SK-N-SH treated with all-trans-retinoic acid at 6 μM for 48 hours (cell line): ENCODE data around the gene ARHGAP28.

Experiments used
- ATAC-seq: fragments of 200-7000 bp; cut with Tn5 transposase; 3 replicates; pipeline ENCODE4 v1.9.1; 2020; ENCODE audit warnings: mild to moderate bottlenecking, moderate library complexity
- ARNTL ChIP-seq: fragments of 450-650 bp; formaldehyde crosslinking; IDR thresholded peaks from 2 replicates; pipeline ENCODE4 v1.5.0; 2020; ENCODE audit warnings: low read depth, mild to moderate bottlenecking, moderate library complexity, borderline replicate concordance
- BACH2 ChIP-seq: fragments of 250-450 bp; sonication (Bioruptor Pico); IDR thresholded peaks from 2 replicates; pipeline ENCODE4 v1.9.0; 2021; ENCODE audit warnings: mild to moderate bottlenecking, borderline replicate concordance
- CSDC2 ChIP-seq: fragments of 250-450 bp; sonication (Bioruptor Pico); IDR thresholded peaks from 2 replicates; pipeline ENCODE4 v1.5.0; 2020; ENCODE audit warnings: mild to moderate bottlenecking, moderate library complexity
- CSRNP3 ChIP-seq: fragments of 250-450 bp; sonication (Bioruptor Pico); IDR thresholded peaks from 2 replicates; pipeline ENCODE4 v1.5.1; 2021; ENCODE audit warnings: mild to moderate bottlenecking, moderate library complexity
- ESRRG ChIP-seq: fragments of 250-450 bp; sonication (Bioruptor Pico); IDR thresholded peaks from 2 replicates; pipeline ENCODE4 v1.6.1; 2021; ENCODE audit warnings: mild to moderate bottlenecking
- ISL1 ChIP-seq: fragments of 250-450 bp; sonication (Bioruptor Pico); IDR thresholded peaks from 2 replicates; pipeline ENCODE4 v2.1.2; 2022; ENCODE audit warnings: mild to moderate bottlenecking, moderate library complexity
- OSR1 ChIP-seq: fragments of 250-450 bp; sonication (Bioruptor Pico); IDR thresholded peaks from 2 replicates; pipeline ENCODE4 v1.8.0; 2022; ENCODE audit warnings: moderate library complexity, mild to moderate bottlenecking, inconsistent platforms
- PPARA ChIP-seq: fragments of 250-450 bp; sonication (Bioruptor Pico); IDR thresholded peaks from 2 replicates; pipeline ENCODE4 v1.5.0; 2020; ENCODE audit warnings: mild to moderate bottlenecking, borderline replicate concordance
- RARB ChIP-seq: fragments of 250-450 bp; sonication (Bioruptor Pico); IDR thresholded peaks from 2 replicates; pipeline ENCODE4 v1.8.0; 2021; ENCODE audit warnings: mild to moderate bottlenecking, moderate library complexity
- TCF4 ChIP-seq: fragments of 250-450 bp; sonication (Bioruptor Pico); IDR thresholded peaks from 2 replicates; pipeline ENCODE4 v1.8.0; 2021; ENCODE audit warnings: mild to moderate bottlenecking, moderate library complexity, borderline replicate concordance
- TOX ChIP-seq: fragments of 250-450 bp; sonication (Bioruptor Pico); IDR thresholded peaks from 2 replicates; pipeline ENCODE4 v1.8.0; 2021; ENCODE audit warnings: mild to moderate bottlenecking, moderate library complexity, borderline replicate concordance
- TSHZ2 ChIP-seq: fragments of 250-450 bp; sonication (Bioruptor Pico); IDR thresholded peaks from 2 replicates; pipeline ENCODE4 v1.5.0; 2020; ENCODE audit warnings: mild to moderate bottlenecking, moderate library complexity
- ZC3H10 ChIP-seq: fragments of 250-450 bp; sonication (Bioruptor Pico); IDR thresholded peaks from 2 replicates; pipeline ENCODE4 v1.5.1; 2021; ENCODE audit warnings: mild to moderate bottlenecking, moderate library complexity
- ZFP3 ChIP-seq: fragments of 250-450 bp; sonication (Bioruptor Pico); IDR thresholded peaks from 2 replicates; pipeline ENCODE4 v1.5.0; 2020; ENCODE audit warnings: mild to moderate bottlenecking, moderate library complexity
- ZNF8 ChIP-seq: fragments of 450-650 bp; formaldehyde crosslinking; IDR thresholded peaks from 2 replicates; pipeline ENCODE4 v1.5.0; 2020; ENCODE audit warnings: mild to moderate bottlenecking, moderate library complexity
- TF ChIP-seq, protein P1 (sequence below): fragments of 250-450 bp; sonication (Bioruptor Pico); IDR thresholded peaks from 2 replicates; pipeline ENCODE4 v1.8.0; 2020; ENCODE audit warnings: mild to moderate bottlenecking, moderate library complexity, borderline replicate concordance

ARHGAP28 gene

GRCh38 chr18:6865251-6865650 lies 135.7 kb downstream of the ARHGAP28 start (continued):
- no peak for TF ChIP-seq TSHZ2

DNA sequence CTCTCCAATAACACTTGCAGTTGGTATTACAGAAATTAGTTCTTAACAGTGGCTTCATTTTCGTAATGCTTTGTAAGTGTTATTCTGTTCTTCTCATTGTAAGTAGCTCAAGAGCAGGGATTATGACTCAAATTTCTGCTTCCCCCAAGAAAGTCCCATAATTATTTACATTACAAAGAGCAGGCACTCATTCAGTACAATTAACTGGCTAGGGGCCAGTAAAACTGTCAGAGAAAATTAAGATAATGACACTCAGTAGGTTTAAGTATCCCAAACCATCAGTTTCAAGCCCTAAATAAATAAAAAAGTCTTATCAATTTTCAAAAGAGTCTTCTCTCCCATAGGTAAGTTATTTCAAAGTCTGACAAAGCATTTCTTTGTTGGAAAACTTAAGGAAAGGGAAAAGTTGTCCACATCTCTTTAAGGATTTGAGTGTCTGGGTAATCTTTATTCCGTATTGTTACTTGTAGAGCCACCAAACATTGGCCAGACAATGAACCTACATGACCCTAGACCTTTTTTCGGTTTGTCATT lies 137.1 kb downstream of the ARHGAP28 start:
- ATAC-seq: no peak
- TF ChIP-seq ARNTL (CRISPR knock-in tag) (no peak), RARB (no peak)
- TF ChIP-seq, all 23 proteins: peak for 0

DNA sequence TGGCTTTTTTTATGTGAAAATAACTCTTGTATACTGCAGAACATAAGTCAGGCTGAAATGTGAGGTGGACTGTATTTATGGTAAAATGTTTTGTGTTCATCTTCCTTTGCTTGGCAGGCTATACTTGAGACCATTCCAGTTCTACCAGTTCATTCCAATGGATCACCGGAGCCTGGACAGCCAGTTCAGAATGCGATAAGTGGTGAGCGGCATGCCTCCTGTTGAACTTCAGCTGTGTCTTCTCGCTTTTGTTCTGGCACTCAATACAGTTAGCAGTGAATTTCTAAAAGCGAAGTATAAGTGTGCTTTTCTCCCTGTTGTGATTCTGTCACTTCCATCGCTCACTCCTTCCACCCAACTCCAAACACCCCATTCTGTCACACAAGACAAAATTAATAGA lies 138.5 kb downstream of the ARHGAP28 start:
- TF ChIP-seq ISL1 (CRISPR knock-in tag) (no peak), CSDC2 (CRISPR knock-in tag) (no peak), BACH2 (no peak), ZFP3 (CRISPR knock-in tag) (no peak)

DNA sequence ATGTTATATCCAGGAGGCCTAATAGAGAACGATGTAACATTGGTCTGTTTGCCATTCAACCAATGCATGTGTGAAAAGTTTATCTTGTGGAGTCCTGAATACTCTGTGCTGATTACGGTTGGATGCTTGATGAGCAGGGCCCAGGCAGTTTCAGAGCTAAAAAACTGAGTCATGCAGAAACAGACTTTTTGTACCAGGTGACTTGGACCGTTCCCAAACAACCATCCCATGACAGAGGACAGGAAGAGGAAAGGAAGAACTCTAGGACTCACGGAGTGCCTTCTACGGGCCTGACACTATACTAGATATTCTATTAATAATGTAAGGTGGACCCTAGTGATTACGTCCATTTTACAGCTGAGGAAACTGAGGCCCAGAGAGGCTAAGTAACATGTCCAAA lies 142.1 kb downstream of the ARHGAP28 start:
- ATAC-seq: no peak
- TF ChIP-seq, protein P1, sequence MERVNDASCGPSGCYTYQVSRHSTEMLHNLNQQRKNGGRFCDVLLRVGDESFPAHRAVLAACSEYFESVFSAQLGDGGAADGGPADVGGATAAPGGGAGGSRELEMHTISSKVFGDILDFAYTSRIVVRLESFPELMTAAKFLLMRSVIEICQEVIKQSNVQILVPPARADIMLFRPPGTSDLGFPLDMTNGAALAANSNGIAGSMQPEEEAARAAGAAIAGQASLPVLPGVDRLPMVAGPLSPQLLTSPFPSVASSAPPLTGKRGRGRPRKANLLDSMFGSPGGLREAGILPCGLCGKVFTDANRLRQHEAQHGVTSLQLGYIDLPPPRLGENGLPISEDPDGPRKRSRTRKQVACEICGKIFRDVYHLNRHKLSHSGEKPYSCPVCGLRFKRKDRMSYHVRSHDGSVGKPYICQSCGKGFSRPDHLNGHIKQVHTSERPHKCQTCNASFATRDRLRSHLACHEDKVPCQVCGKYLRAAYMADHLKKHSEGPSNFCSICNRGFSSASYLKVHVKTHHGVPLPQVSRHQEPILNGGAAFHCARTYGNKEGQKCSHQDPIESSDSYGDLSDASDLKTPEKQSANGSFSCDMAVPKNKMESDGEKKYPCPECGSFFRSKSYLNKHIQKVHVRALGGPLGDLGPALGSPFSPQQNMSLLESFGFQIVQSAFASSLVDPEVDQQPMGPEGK (CRISPR knock-in tag): no peak
- no peak for TF ChIP-seq ZC3H10
- TF ChIP-seq PPARA (CRISPR knock-in tag): no peak
- no peak for TF ChIP-seq TOX
- TF ChIP-seq CSRNP3 (CRISPR knock-in tag): no peak
- no peak for TF ChIP-seq TCF4
- no peak for TF ChIP-seq BACH2
- TF ChIP-seq OSR1 (CRISPR knock-in tag): no peak

More for the DNA sequence above, 138.5 kb downstream of the ARHGAP28 start:
- ATAC-seq: no peak

GRCh38 chr18:6873040-6873751 lies 143.7 kb downstream of the ARHGAP28 start:
- TF ChIP-seq TOX: no peak
- TF ChIP-seq ZNF8 (CRISPR knock-in tag): no peak
- TF ChIP-seq ZFP3 (CRISPR knock-in tag): no peak
- TF ChIP-seq ARNTL (CRISPR knock-in tag): no peak
- ATAC-seq: no peak

DNA sequence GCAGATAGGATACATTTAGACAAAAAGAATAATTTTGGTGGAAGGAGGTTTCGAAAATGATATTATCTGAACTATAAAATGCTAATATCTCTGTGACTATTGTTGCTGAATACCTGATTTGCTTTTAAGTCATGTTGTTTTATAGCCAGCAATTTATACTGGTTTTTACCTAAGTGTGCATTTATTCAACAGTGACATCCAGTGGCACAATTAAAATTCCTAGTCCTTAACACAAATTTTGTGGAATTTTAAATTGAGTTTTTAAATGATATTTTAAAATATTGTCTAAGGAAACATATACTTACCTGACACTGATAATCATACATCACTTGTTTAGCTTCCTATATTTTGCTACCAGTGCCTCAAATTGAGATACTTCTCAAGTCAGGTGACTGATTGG lies 144.8 kb downstream of the ARHGAP28 start:
- TF ChIP-seq CSDC2 (CRISPR knock-in tag): no peak
- no peak for TF ChIP-seq TSHZ2
- no peak for TF ChIP-seq ESRRG (CRISPR knock-in tag)
- no peak for TF ChIP-seq CSRNP3 (CRISPR knock-in tag)
- no peak for ATAC-seq
